Fibroblast of pulmonary artery (primary cell): ENCODE measurements around the gene WDR64.

Source experiments
- DNase-seq: peaks from one replicate; pipeline ENCODE4 v3.0.0-alpha.2; 2010; ENCODE audit warnings: low read depth
- H3K4me3 ChIP-seq: replicated peaks from 2 replicates; pipeline ENCODE4 v1.5.1; 2011; ENCODE audit warnings: low read depth, mild to moderate bottlenecking, control low read depth, low read length, moderate library complexity
- CTCF ChIP-seq: IDR thresholded peaks from 2 replicates; pipeline ENCODE4 v1.5.1; 2011; ENCODE audit warnings: mild to moderate bottlenecking, control low read depth, low read length, inconsistent platforms; ENCODE audit errors: missing control alignments

The WDR64 gene

GRCh38 chr1:241637604-241638003 lies 14.5 kb upstream of the WDR64 start:
- TF ChIP-seq CTCF = no peak
- no peak overlapping the region for H3K4me3 ChIP-seq
- no peak for DNase-seq

GRCh38 chr1:241638099-241638682 lies 13.9 kb upstream of the WDR64 start:
- DNase-seq = no peak
- no peak for TF ChIP-seq CTCF
- peak overlapping the region; percentile 13 for H3K4me3 ChIP-seq

GRCh38 chr1:241638909-241639622 lies 13.0 kb upstream of the WDR64 start:
- TF ChIP-seq CTCF = no peak
- H3K4me3 ChIP-seq = peak overlapping the region; percentile 95
- DNase-seq = no peak

GRCh38 chr1:241639623-241640148 lies 12.4 kb upstream of the WDR64 start:
- no peak for TF ChIP-seq CTCF
- DNase-seq = peak; percentile 47
- peak overlapping the region; percentile 95 for H3K4me3 ChIP-seq

GRCh38 chr1:241640149-241640866 lies 11.8 kb upstream of the WDR64 start, which contains the start of the genes CHML and OPN3:
TSS of gene CHML (minus strand) at chr1:241640369. CDS start at chr1:241635766, 4,603 bp downstream.
TSS of gene OPN3 (minus strand) at chr1:241640369. CDS start at chr1:241640254, 115 bp downstream.
- TF ChIP-seq CTCF = no peak
- H3K4me3 ChIP-seq = peak within 1 kb of the TSS; percentile 95
- DNase-seq = peak; percentile 87

- no peak for TF ChIP-seq CTCF
- peak overlapping the region; percentile 52 for H3K4me3 ChIP-seq
- DNase-seq = no peak
Measured at GRCh38 chr1:241640867-241641622, 11.0 kb upstream of the WDR64 start.
